IPS-15b (cell line): ENCODE measurements around the gene ARAP2.

ENCODE experiments used
- H3K27me3 ChIP-seq: one replicate; pipeline ENCODE4 v1.6.1; 2013; ENCODE audit warnings: low read length; ENCODE audit not compliant: control insufficient read depth, insufficient read depth
- H3K36me3 ChIP-seq: one replicate; pipeline ENCODE4 v1.6.1; 2013; ENCODE audit warnings: low read length; ENCODE audit not compliant: control insufficient read depth, insufficient read depth
- H3K4me1 ChIP-seq: one replicate; pipeline ENCODE4 v1.6.1; 2013; ENCODE audit warnings: mild to moderate bottlenecking, low read length; ENCODE audit not compliant: control insufficient read depth, insufficient read depth
- H3K4me3 ChIP-seq: one replicate; pipeline ENCODE4 v1.5.1; 2013; ENCODE audit warnings: low read depth, low read length
- H3K9ac ChIP-seq: one replicate; pipeline ENCODE4 v1.6.1; 2013; ENCODE audit warnings: low read depth, mild to moderate bottlenecking, low read length
- H3K9me3 ChIP-seq: one replicate; pipeline ENCODE4 v1.6.1; 2013; ENCODE audit warnings: mild to moderate bottlenecking, low read length; ENCODE audit not compliant: control insufficient read depth, insufficient read depth

ARAP2 gene

GRCh38 chr4:36207831-36208520 lies 36.3 kb downstream of the ARAP2 start:
- H3K4me1 ChIP-seq = no peaks in the 10 kb centered on the region
- no peaks in the 10 kb centered on the region for H3K27me3 ChIP-seq
- no peaks in the 10 kb centered on the region for H3K36me3 ChIP-seq
- no peak overlapping the region for H3K9ac ChIP-seq
- H3K4me3 ChIP-seq = no peak overlapping the region
- H3K9me3 ChIP-seq = no peaks in the 10 kb centered on the region

- H3K4me1 ChIP-seq = no peaks in the 10 kb centered on the region
- H3K27me3 ChIP-seq = no peaks in the 10 kb centered on the region
- no peak overlapping the region for H3K9ac ChIP-seq
- H3K4me3 ChIP-seq = no peak overlapping the region
- no peaks in the 10 kb centered on the region for H3K36me3 ChIP-seq
- H3K9me3 ChIP-seq = no peaks in the 10 kb centered on the region
Measured at GRCh38 chr4:36207367-36207766, 36.9 kb downstream of the ARAP2 start.

GRCh38 chr4:36206603-36207311 lies 37.6 kb downstream of the ARAP2 start:
- Histone ChIP-seq H3K36me3 (no peaks in the 10 kb centered on the region), H3K4me1 (no peaks in the 10 kb centered on the region)

GRCh38 chr4:36206012-36206411 lies 38.3 kb downstream of the ARAP2 start:
- no peaks in the 10 kb centered on the region for H3K9me3 ChIP-seq
- H3K4me3 ChIP-seq = no peak overlapping the region
- H3K4me1 ChIP-seq = no peaks in the 10 kb centered on the region
- no peaks in the 10 kb centered on the region for H3K36me3 ChIP-seq
- no peak overlapping the region for H3K9ac ChIP-seq
- H3K27me3 ChIP-seq = no peaks in the 10 kb centered on the region

More at GRCh38 chr4:36206603-36207311, 37.6 kb downstream of the ARAP2 start:
- no peaks in the 10 kb centered on the region for H3K9me3 ChIP-seq
- H3K9ac ChIP-seq = no peak overlapping the region
- H3K27me3 ChIP-seq = no peaks in the 10 kb centered on the region
- H3K4me3 ChIP-seq = no peak overlapping the region

- Histone ChIP-seq H3K9me3 (no peaks in the 10 kb centered on the region), H3K4me1 (no peaks in the 10 kb centered on the region), H3K4me3 (no peak overlapping the region), H3K36me3 (no peaks in the 10 kb centered on the region), H3K27me3 (no peaks in the 10 kb centered on the region), H3K9ac (no peak overlapping the region)
Measured at GRCh38 chr4:36198861-36199260, 45.5 kb downstream of the ARAP2 start.

- H3K9me3 ChIP-seq = no peaks in the 10 kb centered on the region
- no peak overlapping the region for H3K4me3 ChIP-seq
- H3K4me1 ChIP-seq = no peaks in the 10 kb centered on the region
- no peaks in the 10 kb centered on the region for H3K36me3 ChIP-seq
- no peaks in the 10 kb centered on the region for H3K27me3 ChIP-seq
- H3K9ac ChIP-seq = no peak overlapping the region
Measured at GRCh38 chr4:36198068-36198808, 46.1 kb downstream of the ARAP2 start.

GRCh38 chr4:36197501-36197900 lies 46.8 kb downstream of the ARAP2 start:
- H3K9me3 ChIP-seq = no peaks in the 10 kb centered on the region
- no peaks in the 10 kb centered on the region for H3K36me3 ChIP-seq
- H3K4me1 ChIP-seq = no peaks in the 10 kb centered on the region
- no peak overlapping the region for H3K4me3 ChIP-seq
- no peaks in the 10 kb centered on the region for H3K27me3 ChIP-seq
- no peak overlapping the region for H3K9ac ChIP-seq

- Histone ChIP-seq H3K9me3 (no peaks in the 10 kb centered on the region), H3K36me3 (no peaks in the 10 kb centered on the region), H3K9ac (no peak overlapping the region), H3K27me3 (no peaks in the 10 kb centered on the region), H3K4me1 (no peaks in the 10 kb centered on the region), H3K4me3 (no peak overlapping the region)
Measured at GRCh38 chr4:36196145-36196913, 48.0 kb downstream of the ARAP2 start.

GRCh38 chr4:36192922-36193321 lies 51.4 kb downstream of the ARAP2 start:
- no peak overlapping the region for H3K4me3 ChIP-seq
- no peaks in the 10 kb centered on the region for H3K36me3 ChIP-seq
- peaks cover 2% of the 10 kb centered on the region for H3K4me1 ChIP-seq
- H3K27me3 ChIP-seq = no peaks in the 10 kb centered on the region
- no peaks in the 10 kb centered on the region for H3K9me3 ChIP-seq
- no peak overlapping the region for H3K9ac ChIP-seq

- H3K4me3 ChIP-seq = no peak overlapping the region
- peaks cover 2% of the 10 kb centered on the region for H3K4me1 ChIP-seq
- H3K9me3 ChIP-seq = no peaks in the 10 kb centered on the region
- H3K9ac ChIP-seq = no peak overlapping the region
- no peaks in the 10 kb centered on the region for H3K36me3 ChIP-seq
- H3K27me3 ChIP-seq = no peaks in the 10 kb centered on the region
Measured at GRCh38 chr4:36189511-36190226, 54.6 kb downstream of the ARAP2 start.
